DMS153 (cell line): Measurements from ENCODE around the gene FLT4.

Source experiments
- DNase-seq: peaks from one replicate; lab custom pipeline; 2025; lab: John Stamatoyannopoulos, UW

Gene FLT4

DNA sequence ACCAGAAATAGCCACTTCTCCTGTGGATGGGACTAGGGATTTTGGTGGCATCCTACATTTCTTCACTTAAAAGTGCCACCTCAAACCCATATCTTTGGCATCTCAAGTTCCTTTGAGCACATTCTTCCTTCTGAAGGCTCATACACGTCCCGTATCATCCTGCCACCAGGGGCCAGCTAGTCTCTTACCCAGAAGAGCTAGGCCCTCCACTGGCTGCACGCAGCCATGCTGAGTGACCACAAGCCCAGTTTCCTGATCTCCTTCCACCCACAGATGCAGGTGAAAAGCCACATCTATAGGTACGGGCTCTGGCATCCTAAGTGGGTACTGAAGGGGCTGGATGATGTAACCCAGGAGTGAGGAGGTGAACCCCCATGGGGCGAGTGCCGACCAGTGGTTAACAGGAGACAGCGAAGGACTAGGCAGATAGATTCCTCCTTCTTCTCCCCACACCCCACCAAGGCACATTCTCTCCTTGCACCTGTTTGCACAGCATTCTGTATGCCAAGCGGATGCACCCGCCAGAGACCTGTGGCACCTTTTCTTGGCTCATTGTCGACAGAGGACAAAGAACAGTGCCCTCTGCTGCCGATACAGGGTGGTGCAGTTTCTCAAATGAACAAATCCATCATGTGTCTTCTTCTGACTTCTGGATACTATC is 43.7 kb downstream of the FLT4 start:
- no peak for DNase-seq

- DNase-seq: no peak
These were observed 45.1 kb downstream of the FLT4 start for GRCh38 chr5:180604271-180604670.

DNA sequence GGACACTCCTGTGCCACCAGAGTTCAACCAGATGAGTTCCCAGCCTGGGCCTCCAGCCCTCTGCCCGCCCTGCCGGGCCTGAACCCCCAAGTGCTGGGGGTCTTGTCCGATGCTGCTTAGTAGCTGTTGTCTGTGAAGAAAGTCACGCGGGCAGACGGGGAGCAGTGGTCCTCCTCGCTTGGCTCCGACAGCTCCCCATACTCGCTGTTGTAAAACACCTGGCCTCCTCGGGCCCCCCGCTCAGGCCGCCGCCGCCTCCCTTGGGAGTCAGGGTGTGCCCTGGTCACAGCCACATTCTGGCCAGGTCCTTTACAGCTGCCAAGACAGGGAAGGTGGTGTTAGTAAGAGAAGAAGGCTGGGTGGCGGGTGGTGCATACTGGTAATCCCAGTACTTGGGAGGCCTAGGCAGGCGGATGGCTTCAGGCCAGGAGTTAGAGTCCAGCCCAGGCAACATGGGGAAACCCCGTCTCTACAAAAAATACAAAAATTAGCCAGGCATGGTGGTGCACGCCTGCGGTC is 46.3 kb downstream of the FLT4 start:
- no peak for DNase-seq

- no peak for DNase-seq
These were observed 46.8 kb downstream of the FLT4 start for GRCh38 chr5:180602481-180603075.

DNA sequence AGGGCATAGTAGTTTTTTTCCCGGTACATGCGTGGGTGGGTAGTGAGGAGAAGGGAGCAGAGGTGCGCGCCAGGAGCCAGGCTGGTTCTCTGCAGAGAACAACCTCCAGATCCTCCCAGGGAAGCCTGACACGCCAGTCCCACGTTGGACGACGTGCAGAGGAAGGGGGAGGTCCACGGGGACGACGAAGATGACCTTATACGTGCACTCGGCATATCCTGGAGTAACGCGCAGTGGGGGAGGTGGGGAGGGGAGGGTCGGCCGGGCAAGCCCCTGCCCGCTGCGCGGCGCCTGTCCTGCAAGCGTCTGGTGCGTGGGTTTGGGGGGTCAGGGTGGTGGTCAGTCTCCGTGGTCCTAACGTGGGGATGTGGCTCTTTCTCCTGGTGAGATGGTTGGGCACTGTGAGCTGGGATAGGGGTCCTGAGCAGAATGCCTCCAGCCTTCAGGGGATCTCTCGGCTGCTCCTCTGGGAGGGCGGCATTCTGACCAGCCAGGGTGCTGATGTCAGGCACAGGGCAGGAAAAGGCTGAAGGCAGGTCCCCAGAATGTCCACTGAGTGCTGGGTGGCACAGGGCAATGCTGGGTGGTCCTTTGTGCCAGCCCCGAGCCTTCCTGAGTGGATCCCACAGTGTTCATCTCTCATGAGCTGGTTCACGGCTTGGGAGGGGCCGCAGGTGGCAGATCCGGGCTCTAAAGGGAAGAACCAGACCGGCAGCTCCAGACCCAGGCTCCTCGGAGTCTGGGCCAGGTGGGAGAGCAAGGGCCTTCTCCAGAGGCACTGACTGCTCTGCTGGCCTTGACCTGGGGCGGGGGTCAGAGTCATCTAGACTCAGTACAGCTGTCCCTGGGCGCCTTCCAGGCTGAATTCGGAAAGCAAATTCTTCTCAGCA is 47.6 kb downstream of the FLT4 start:
- DNase-seq: no peak

GRCh38 chr5:180600554-180601041 is 48.8 kb downstream of the FLT4 start:
- DNase-seq: no peak

DNA sequence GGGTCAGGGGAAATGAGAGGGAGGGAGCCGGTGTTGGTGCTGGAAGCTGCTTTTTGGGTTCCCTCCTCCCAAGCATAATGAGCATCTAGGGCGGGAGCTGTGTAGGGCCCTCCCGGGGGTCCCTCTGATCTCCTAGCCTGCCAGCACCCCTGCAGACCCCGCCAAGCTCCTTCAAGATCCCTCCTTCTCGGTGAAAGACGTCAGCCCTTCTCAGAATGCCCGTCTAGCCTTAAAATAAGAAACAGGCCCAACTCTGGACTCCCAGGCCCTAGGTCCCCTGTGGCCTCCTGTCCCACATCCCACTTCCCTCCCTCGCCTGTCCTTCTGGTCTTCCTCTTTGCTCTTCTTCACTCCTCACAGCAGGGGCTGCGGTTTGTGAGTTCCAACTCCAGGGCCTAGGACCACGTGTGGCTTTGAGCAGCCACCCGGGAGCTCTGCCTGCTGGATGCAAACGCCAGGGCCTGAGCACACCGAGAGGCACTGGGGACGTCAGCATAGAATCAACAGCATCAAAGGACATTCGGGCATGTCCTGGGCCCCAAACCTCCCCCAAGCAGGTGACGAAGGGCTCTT is 49.3 kb downstream of the FLT4 start:
- no peak for DNase-seq

- no peak for DNase-seq
These were observed 49.8 kb downstream of the FLT4 start for GRCh38 chr5:180599590-180599914.

DNA sequence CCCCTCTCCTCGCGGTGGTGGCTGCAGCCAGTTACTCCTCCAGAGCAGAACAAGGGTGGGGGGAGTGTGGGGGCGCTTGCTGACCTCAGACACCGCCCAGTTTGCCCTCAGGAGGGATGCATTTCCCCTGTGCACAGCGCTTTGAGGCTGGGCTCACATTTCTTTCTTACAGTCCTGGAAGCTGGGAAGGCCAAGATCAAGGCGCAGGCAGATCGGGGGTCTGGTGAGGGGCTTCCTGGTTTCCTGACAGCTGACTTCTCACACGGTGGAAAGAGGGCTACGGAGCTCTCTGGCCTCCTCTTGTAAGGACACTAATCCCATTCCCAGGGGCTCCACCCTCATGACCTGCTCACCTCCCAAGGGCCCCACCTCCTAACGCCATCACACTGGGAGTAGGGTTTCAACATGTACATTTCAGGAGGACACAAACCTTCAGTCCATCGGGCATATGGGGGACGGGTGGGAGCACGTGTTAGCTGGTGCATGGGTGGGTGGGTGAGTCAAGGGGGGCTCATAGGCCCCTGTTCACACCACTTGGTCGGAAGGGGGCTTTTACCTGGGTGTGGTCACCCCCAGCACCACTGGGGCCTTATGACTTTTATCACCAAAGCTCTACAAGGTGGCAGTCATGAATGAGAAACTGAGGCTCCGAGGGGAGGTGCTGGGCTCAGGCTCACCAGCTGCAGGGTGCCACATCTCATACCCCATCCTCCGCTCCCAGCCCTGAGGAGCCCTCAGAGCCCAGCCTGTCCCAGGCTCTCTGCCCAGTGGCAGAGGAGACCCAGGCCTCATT is 50.4 kb downstream of the FLT4 start:
- no peak for DNase-seq

DNA sequence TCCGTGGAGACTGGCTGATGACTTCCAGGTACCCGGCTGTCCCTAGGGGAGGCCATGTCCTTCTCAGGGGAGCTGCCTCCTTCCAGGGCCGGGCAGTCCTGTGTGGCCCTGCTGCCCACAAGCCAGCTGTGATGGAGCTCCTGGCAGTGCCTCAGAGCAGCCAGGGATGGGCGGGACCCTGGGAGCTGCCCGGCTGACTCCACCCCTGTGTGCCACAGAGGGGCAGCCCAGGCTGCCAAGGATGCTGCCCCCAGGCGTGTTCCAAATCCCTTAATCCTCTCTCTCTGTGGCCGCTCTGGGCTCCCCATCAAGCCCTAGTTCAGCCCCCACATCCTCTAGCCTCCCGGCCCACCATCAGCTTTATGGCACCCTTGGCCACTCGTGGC is 51.1 kb downstream of the FLT4 start:
- no peak for DNase-seq

GRCh38 chr5:180596668-180597231 is 52.6 kb downstream of the FLT4 start:
- DNase-seq: no peak

DNA sequence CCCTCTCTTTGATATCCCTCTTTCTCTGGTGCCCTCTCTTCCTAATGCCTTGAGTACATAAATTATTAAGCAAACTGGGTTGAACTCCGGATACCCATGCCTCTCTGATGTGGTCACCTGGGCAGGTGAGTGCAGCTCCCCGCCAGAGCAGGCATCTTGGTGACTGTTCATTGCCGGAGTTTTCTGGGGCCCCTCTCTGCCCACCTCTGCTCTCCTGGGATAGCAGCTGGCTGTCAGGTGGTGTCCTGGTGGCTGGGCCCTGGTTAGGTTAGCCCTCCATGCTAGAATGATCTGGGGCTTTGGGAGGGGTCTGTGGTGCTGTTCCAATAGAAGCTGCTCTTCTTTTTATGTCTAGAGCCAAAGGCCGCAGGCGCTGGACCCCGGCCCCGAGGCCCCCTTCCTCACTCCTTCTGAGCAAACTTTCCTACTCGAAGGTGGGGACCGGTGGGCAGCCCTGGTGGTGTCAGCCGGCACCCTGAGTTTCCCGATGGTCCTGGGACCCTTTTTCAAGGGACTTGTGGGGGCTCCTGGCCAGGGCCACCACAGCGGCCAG is 53.2 kb downstream of the FLT4 start:
- DNase-seq: no peak

- DNase-seq: no peak
These were observed 53.9 kb downstream of the FLT4 start for GRCh38 chr5:180595381-180596114.

- no peak for DNase-seq
These were observed 54.4 kb downstream of the FLT4 start for GRCh38 chr5:180595046-180595379.

DNA sequence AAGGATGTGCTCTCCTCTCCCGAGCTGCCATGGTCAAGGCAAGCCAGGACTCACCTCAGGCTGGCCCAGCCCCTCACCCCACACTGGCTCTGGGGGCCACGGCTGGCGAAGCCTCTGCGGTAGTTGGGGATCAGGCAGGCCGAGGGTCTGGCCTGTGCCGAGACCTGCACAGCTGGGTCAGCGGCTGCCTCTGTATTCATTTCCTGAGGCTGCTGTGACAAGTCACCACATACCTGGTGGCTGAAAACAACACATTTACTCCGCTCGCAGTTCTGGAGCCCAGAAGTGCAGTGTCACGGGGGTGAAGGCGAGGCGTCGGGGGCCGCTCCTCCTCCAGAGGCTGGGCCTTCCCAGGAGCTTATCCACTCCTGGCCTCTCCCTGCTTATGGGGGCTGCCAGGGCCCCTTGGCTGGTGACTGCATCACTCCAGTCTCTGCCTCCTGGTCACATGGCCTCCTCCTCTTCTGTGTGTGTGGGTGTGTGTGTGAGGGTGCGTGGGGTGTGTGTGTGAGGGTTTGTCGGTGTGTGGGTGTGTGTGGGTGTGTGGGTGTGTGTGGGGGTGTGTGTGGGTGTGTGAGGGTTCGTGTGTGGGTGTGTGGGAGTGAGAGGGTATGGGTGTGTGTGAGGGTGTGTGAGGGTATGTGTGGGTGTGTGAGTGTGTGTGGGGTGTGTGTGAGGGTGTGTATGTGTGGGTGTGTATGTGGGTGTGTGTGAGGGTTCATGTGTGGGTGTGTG is 54.9 kb downstream of the FLT4 start:
- no peak for DNase-seq

DNA sequence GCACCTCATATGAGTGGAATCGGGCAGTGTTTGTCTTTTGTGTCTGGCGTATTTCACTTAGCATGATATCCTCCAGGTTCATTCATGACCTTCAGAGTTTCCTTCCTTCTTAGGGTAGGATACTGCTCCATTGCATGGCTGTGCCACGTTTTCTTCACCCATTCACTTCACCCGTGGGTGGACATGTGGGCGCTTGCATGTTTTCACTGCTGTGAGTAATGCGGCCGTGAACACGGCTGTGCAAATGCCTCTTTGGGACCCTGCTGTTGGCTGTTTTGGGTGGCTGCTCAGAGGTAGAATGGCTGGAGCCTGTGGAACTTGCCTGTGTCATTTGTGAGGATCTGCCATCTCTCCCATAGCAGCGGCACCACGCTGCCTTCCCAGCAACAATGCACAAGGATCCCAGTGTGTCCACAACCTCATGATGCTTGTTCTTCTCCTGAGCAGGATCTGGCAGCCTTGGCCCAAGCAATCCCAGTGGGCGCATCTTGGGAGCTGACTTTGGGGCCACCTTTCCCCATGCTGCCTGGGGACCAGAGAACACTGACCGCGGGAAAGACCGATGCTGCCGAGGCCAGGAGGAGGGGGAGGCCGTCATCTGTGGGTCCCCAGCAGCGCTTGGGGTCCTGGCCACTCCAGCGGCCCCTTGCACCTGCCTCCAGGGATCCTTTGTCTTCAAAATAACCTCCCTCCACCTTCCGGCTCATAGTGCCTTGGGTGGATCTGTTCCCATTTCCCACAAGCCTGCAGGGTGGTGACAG is 55.8 kb downstream of the FLT4 start:
- DNase-seq: no peak

DNA sequence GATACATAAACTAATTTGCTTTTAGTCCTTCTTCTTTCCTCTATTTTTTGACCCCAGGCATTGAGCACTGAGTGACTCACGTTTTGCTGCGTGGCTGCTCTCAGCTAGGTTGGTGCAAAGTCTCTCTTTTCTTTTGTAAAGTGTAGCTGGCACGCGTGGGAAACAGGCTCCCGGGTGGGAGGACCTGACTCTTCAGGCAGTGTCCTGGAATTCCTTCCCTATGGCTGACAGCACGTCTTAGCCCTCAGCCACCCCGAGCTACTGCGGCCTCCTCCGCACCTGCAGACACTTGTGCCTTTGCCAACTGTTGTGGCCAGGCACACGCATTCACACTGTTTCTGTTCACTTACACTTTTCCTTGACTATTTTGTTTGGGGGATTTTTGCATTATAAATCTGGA is 57.2 kb downstream of the FLT4 start:
- DNase-seq: no peak

DNA sequence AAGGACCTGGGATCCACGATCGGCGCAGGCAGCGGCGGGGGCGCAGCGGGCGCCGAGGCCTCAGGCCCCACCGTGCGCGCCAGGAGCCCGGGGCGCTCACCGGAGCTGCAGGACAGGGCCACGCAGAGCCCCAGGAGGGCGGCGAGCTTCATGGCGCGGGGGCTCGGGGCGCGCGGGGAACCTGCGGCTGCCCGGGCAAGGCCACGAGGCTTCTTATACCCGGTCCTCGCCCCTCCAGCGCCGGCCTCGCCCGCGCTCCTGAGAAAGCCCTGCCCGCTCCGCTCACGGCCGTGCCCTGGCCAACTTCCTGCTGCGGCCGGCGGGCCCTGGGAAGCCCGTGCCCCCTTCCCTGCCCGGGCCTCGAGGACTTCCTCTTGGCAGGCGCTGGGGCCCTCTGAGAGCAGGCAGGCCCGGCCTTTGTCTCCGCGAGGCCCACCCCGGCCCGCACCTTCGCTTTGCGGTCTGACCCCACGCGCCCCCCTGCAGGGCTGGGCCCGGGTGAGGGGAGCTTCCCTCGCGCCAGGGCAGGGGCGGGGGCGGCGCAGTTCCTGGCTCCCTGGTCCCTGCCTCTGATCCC is 58.0 kb downstream of the FLT4 start, which contains the start of gene SCGB3A1:
Gene SCGB3A1, minus strand, starts transcription at position 189 of the 577 bp plus-strand sequence. Its CDS starts 37 bp downstream, at position 152.
- DNase-seq: no peak
